HCT116 (cell line): ENCODE data around the gene PARM1.

Source experiments
- CTCF ChIP-seq, 3 experiments: fragments of 200-600 bp in 1 of 3; sonication (generic) in 1 of 3; IDR thresholded peaks in 2 of 3; conservative IDR thresholded peaks in 1 of 3; 2 replicates each; pipeline ENCODE4 v1.5.1; 2012 to 2017; ENCODE audit warnings: low read depth in 2 of 3, low read length in 2 of 3, antibody characterized with exemption in 1 of 3, borderline replicate concordance in 1 of 3, control low read depth in 1 of 3, mild to moderate bottlenecking in 1 of 3, mixed read lengths in 1 of 3, mixed run types in 1 of 3, moderate library complexity in 1 of 3; ENCODE audit not compliant: insufficient read depth in 1 of 3
- ELF1 ChIP-seq: IDR thresholded peaks from 2 replicates; pipeline ENCODE4 v1.6.1; 2012; ENCODE audit warnings: low read depth, borderline replicate concordance
- EZH2phosphoT487 ChIP-seq: fragments of 200-600 bp; IDR thresholded peaks from 2 replicates; pipeline ENCODE4 v1.6.1; 2018; ENCODE audit warnings: antibody characterized with exemption, borderline replicate concordance
- FOSL1 ChIP-seq: IDR thresholded peaks from 2 replicates; pipeline ENCODE4 v1.6.1; 2012; ENCODE audit warnings: low read depth
- POLR2A ChIP-seq: IDR thresholded peaks from 2 replicates; pipeline ENCODE4 v1.7.0; 2011; ENCODE audit warnings: borderline replicate concordance; ENCODE audit not compliant: insufficient read depth, insufficient read length; ENCODE audit errors: extremely low read depth
- POLR2AphosphoS5 ChIP-seq: IDR thresholded peaks from 2 replicates; pipeline ENCODE4 v1.6.1; 2011; ENCODE audit warnings: mild to moderate bottlenecking, low read depth, low read length, moderate library complexity
- RAD21 ChIP-seq: IDR thresholded peaks from 2 replicates; pipeline ENCODE4 v1.6.1; 2012; ENCODE audit warnings: low read depth, mild to moderate bottlenecking
- YY1 ChIP-seq: IDR thresholded peaks from 2 replicates; pipeline ENCODE4 v1.6.1; 2011; ENCODE audit warnings: low read length, low read depth, moderate library complexity, mild to moderate bottlenecking; ENCODE audit not compliant: insufficient replicate concordance; ENCODE audit errors: extremely low read depth
- ZBTB33 ChIP-seq: IDR thresholded peaks from 2 replicates; pipeline ENCODE4 v1.6.1; 2011; ENCODE audit warnings: mild to moderate bottlenecking, low read length, moderate library complexity; ENCODE audit not compliant: insufficient replicate concordance; ENCODE audit errors: extremely low read depth
- ZFX ChIP-seq: fragments of 450-650 bp; IDR thresholded peaks from 2 replicates; pipeline ENCODE4 v1.6.1; 2017
- ZNF274 ChIP-seq: fragments of 200-500 bp; sonication (Bioruptor generic); IDR thresholded peaks from 2 replicates; pipeline ENCODE4 v1.6.1; 2014; ENCODE audit warnings: mild to moderate bottlenecking, low read depth, low read length, inconsistent platforms
- TF ChIP-seq, protein P1 (sequence below): IDR thresholded peaks from 2 replicates; pipeline ENCODE4 v1.6.1; 2012; ENCODE audit warnings: low read depth

DNA sequence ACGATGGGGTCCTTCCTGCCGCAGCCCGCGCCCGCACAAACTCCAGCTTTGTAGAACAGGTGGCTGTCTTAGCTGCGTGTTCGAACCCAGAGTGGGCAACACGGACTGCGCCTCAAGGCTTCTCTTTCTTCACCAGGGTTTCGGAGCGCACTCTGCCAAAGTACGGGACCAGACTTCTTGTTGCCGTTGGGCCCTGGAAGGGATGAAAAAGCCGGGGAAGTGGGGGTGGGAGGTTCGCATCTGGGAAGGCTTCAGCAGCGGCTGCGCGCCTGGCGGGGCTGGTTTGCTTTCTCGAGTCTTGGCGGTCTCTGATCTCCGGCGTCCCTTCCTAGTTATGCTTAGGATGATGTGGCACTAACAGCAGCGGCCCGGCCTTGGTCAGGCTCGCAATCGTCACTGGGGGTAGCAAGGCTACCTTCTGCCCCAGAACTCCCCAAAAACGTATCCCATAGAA lies 673 bp downstream of the PARM1 start:
- TF ChIP-seq CTCF (IDR thresholded peaks at IDR 0.05 in 2 of 3, conservative IDR thresholded peaks at IDR 0.05 in 1 of 3; ENCODE audit: borderline replicate concordance in 1 of 3, insufficient read depth in 1 of 3, low read depth in 2 of 3, low read length in 2 of 3) = no peak
- no peak for TF ChIP-seq POLR2AphosphoS5
- no peak for TF ChIP-seq POLR2A
- no peak for TF ChIP-seq ZFX
- TF ChIP-seq YY1 = no peak
- TF ChIP-seq, protein P1, sequence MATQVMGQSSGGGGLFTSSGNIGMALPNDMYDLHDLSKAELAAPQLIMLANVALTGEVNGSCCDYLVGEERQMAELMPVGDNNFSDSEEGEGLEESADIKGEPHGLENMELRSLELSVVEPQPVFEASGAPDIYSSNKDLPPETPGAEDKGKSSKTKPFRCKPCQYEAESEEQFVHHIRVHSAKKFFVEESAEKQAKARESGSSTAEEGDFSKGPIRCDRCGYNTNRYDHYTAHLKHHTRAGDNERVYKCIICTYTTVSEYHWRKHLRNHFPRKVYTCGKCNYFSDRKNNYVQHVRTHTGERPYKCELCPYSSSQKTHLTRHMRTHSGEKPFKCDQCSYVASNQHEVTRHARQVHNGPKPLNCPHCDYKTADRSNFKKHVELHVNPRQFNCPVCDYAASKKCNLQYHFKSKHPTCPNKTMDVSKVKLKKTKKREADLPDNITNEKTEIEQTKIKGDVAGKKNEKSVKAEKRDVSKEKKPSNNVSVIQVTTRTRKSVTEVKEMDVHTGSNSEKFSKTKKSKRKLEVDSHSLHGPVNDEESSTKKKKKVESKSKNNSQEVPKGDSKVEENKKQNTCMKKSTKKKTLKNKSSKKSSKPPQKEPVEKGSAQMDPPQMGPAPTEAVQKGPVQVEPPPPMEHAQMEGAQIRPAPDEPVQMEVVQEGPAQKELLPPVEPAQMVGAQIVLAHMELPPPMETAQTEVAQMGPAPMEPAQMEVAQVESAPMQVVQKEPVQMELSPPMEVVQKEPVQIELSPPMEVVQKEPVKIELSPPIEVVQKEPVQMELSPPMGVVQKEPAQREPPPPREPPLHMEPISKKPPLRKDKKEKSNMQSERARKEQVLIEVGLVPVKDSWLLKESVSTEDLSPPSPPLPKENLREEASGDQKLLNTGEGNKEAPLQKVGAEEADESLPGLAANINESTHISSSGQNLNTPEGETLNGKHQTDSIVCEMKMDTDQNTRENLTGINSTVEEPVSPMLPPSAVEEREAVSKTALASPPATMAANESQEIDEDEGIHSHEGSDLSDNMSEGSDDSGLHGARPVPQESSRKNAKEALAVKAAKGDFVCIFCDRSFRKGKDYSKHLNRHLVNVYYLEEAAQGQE = no peak
- TF ChIP-seq ELF1 = no peak
- TF ChIP-seq FOSL1 = no peak
- no peak for TF ChIP-seq RAD21
- no peak for TF ChIP-seq EZH2phosphoT487
- TF ChIP-seq ZBTB33 = no peak
- TF ChIP-seq ZNF274 = no peak
